Measurements from ENCODE around the gene HPS1. TPM values are rescaled to one million over a fixed set of nuclear protein-coding genes. Genes with fewer than 3 reads are reported as not detected.

HPS1 gene
- total RNA-seq, 4 donors from 2014 or later: 48.6 to 66.7 (median 60.5) TPM

DNA sequence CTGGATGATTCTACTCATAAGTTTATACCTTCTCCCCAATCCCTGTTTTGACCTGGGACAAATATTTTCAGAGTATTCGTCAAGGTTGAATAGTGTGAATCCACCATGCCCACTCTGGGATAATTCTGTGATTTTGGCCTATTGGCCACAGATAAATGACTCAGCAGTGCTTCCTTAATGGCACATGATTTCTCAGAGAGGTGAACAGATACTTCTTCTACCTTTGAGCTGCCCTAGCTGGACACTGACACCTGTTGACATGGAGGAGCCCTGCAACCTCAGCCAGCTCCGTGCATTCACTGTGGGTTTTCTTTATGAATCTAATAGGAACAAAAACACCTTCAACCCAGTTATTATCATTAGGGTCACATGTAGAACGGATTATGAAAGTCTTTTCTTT is 40.9 kb upstream of the HPS1 start:
- Histone ChIP-seq H3K4me3 (replicated peaks in 1 of 3) (no peak overlapping the region), H3K27ac (no peak overlapping the region), H3K36me3 (no peaks in the 10 kb centered on the region), H3K4me1 (no peaks in the 10 kb centered on the region), H3K27me3 (no peaks in the 10 kb centered on the region), H3K9me3 (no peaks in the 10 kb centered on the region)
- 86 to 88% methylated on average over 3 of the region's 3 CpGs for WGBS, 2 donors
- DNase-seq: no peak
- TF ChIP-seq POLR2A (IDR thresholded peaks at IDR 0.05): no peak
- TF ChIP-seq, protein P1, sequence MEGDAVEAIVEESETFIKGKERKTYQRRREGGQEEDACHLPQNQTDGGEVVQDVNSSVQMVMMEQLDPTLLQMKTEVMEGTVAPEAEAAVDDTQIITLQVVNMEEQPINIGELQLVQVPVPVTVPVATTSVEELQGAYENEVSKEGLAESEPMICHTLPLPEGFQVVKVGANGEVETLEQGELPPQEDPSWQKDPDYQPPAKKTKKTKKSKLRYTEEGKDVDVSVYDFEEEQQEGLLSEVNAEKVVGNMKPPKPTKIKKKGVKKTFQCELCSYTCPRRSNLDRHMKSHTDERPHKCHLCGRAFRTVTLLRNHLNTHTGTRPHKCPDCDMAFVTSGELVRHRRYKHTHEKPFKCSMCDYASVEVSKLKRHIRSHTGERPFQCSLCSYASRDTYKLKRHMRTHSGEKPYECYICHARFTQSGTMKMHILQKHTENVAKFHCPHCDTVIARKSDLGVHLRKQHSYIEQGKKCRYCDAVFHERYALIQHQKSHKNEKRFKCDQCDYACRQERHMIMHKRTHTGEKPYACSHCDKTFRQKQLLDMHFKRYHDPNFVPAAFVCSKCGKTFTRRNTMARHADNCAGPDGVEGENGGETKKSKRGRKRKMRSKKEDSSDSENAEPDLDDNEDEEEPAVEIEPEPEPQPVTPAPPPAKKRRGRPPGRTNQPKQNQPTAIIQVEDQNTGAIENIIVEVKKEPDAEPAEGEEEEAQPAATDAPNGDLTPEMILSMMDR (IDR thresholded peaks at IDR 0.05): no peak
- intact Hi-C loops (cut with DNase I): no loop called here

DNA sequence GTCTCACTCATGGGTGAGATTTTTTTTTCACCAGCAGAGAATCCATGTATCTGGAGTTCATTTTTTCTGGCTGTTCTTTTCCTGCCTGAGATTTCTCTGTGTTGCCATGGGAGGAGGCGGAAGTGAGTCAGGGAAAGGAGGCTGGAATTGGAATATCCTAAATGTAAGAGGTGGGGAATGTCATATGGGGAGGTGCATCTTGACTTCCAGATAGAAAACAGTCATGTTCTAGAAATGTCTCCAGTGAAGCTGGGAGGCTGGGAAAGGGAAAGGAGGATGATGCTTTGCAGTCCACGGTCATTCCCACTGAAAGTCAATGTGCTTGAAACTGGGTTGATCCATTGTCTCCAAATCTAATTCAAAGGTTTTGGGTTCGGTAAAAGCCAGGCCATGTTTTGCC is 39.7 kb upstream of the HPS1 start:
- intact Hi-C loops (cut with DNase I): no loop called here
- Histone ChIP-seq H3K27me3 (no peaks in the 10 kb centered on the region), H3K4me1 (no peaks in the 10 kb centered on the region), H3K27ac (no peak overlapping the region), H3K4me3 (replicated peaks in 1 of 3) (no peak overlapping the region), H3K36me3 (no peaks in the 10 kb centered on the region), H3K9me3 (no peaks in the 10 kb centered on the region)
- no peak for TF ChIP-seq POLR2A (IDR thresholded peaks at IDR 0.05)
- DNase-seq: no peak
- 81 to 83% methylated on average over 3 of the region's 3 CpGs for WGBS, 2 donors

DNA sequence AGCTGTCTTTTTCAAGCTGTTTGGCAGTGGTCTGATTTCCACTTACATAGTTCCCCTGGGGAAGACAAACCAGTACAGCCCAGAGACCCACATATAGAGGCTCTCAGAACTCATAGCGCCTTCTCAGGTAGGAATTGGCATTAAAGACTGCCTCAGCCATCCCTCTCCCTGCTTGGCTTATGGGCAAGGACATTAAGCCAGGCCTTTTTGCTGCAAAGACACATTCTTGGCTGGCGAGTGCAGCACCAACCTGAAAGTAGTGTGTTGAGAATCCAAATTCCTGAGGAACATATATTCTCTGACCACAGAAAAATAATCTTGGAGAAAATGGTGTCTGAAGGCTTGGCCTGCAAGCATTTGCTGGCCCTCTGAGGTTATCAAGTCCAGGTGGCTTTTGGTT is 39.2 kb upstream of the HPS1 start:
- intact Hi-C loops (cut with DNase I): no loop called here
- WGBS, 2 donors: 89 to 91% methylated on average over 2 of the region's 2 CpGs

DNA sequence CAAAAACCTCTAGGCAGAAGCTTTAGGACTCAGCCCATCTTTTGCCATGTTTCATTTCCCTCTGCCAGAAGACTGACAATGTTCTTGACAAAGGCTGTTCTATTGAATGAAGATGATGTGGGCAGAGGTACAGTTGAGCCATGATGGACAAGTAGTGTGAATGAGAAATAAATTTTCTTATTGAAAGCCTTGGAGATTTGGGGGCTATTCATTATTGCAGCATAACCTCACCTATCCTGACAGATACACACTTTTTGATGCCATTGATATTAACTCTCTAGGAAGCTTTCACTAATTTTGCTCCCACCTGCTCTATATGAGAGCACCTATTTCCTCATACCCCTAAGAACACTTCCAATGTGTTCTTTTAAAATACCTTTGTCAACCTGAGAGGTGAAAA is 36.9 kb upstream of the HPS1 start:
- Histone ChIP-seq H3K27me3 (no peaks in the 10 kb centered on the region), H3K4me1 (no peaks in the 10 kb centered on the region), H3K9me3 (no peaks in the 10 kb centered on the region), H3K4me3 (replicated peaks in 1 of 3) (no peak overlapping the region), H3K36me3 (no peaks in the 10 kb centered on the region), H3K27ac (no peak overlapping the region)
- DNase-seq: no peak
- intact Hi-C loops (cut with DNase I): no loop called here
- TF ChIP-seq, protein P1 (IDR thresholded peaks at IDR 0.05): no peak
- TF ChIP-seq POLR2A (IDR thresholded peaks at IDR 0.05): no peak

More for the DNA sequence above, 39.2 kb upstream of the HPS1 start:
- Histone ChIP-seq H3K36me3 (no peaks in the 10 kb centered on the region), H3K27me3 (no peaks in the 10 kb centered on the region), H3K9me3 (no peaks in the 10 kb centered on the region), H3K27ac (no peak overlapping the region), H3K4me3 (replicated peaks in 1 of 3) (no peak overlapping the region), H3K4me1 (no peaks in the 10 kb centered on the region)
- no peak for DNase-seq
- TF ChIP-seq, protein P1 (IDR thresholded peaks at IDR 0.05): no peak
- TF ChIP-seq POLR2A (IDR thresholded peaks at IDR 0.05): no peak

DNA sequence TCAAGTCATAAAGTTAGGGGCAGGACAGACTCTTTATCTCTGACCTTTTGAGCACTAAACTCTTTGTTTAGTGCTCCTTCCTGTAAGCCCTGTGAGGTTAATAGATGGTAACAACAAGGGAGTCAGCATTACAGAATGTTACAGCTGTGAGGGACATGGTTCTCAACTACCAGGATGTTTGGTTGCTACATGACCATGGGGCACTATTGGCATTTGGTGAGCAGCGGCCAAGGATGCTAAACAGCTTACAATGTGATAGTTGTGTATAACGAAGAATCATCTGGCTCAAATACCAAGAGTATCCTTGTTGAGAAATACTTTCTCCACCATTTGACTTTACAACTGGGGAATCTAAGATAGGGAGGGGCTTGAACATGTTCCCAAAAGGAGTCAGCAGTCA is 35.4 kb upstream of the HPS1 start:
- intact Hi-C loops (cut with DNase I): no loop called here
- Histone ChIP-seq H3K27me3 (no peaks in the 10 kb centered on the region), H3K36me3 (no peaks in the 10 kb centered on the region), H3K4me3 (replicated peaks in 1 of 3) (no peak overlapping the region), H3K4me1 (no peaks in the 10 kb centered on the region), H3K9me3 (no peaks in the 10 kb centered on the region), H3K27ac (no peak overlapping the region)
- TF ChIP-seq, protein P1 (IDR thresholded peaks at IDR 0.05): no peak
- TF ChIP-seq POLR2A (IDR thresholded peaks at IDR 0.05): no peak
- 89 to 97% methylated on average over 2 of the region's 2 CpGs for WGBS, 2 donors
- no peak for DNase-seq

DNA sequence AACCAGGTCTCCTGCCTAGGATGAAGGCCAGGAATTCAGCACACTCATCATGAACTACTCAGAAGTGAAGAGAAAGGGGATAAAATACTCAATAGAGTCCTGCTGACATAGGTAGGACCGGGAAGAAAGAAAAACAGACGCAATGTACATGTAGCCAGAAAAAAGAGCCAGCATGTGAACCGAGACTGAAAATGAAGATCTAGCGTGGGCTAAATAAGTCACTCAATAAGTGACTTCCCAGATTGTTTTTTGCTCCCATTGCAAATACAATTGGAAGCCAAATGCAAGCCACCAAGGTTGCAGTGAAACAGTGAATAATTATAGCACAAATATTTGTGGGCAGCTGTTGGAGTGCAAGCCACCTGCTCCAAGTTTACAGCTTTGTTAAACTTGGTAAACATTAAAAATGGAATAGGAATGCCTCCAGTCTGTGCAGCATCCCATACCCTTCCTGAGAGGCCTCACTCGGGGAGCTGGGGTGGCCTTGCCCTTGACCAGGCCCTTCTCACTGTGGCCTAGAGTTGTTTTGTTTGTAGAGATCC is 34.7 kb upstream of the HPS1 start:
- TF ChIP-seq, protein P1 (IDR thresholded peaks at IDR 0.05): no peak
- TF ChIP-seq POLR2A (IDR thresholded peaks at IDR 0.05): no peak
- intact Hi-C loops (cut with DNase I): no loop called here
- no peaks in the 10 kb centered on the region for H3K9me3 ChIP-seq
- H3K36me3 ChIP-seq: no peaks in the 10 kb centered on the region
- DNase-seq: no peak
- H3K4me1 ChIP-seq: no peaks in the 10 kb centered on the region
- H3K4me3 ChIP-seq (replicated peaks in 1 of 3): no peak overlapping the region
- H3K27me3 ChIP-seq: no peaks in the 10 kb centered on the region
- 75 to 78% methylated on average over 5 of the region's 5 CpGs for WGBS, 2 donors
- H3K27ac ChIP-seq: no peak overlapping the region
